Muscle of leg (tissue), 11 donors: ENCODE results near the gene EGFR. TPM values are rescaled to one million over a fixed set of nuclear protein-coding genes. Genes with fewer than 3 reads are reported as not detected.
A peak's percentile ranks its signal among the peaks of the same experiment; 100 is the strongest.

Source experiments
- DNase-seq: peaks from one replicate; pipeline ENCODE4 v3.0.0; 2013
- H3K27ac ChIP-seq: one replicate; pipeline ENCODE4 v1.5.1; 2013; ENCODE audit warnings: mild to moderate bottlenecking, low read length, control low read depth
- H3K27me3 ChIP-seq: one replicate; pipeline ENCODE4 v1.6.1; 2013; ENCODE audit warnings: low read length; ENCODE audit not compliant: control insufficient read depth, insufficient read depth
- H3K36me3 ChIP-seq: one replicate; pipeline ENCODE4 v1.6.1; 2013; ENCODE audit warnings: low read length; ENCODE audit not compliant: control insufficient read depth, insufficient read depth
- H3K4me1 ChIP-seq: one replicate; pipeline ENCODE4 v1.6.1; 2013; ENCODE audit warnings: low read length; ENCODE audit not compliant: control insufficient read depth, insufficient read depth
- H3K4me3 ChIP-seq: one replicate; pipeline ENCODE4 v1.5.1; 2013; ENCODE audit warnings: low read length, control low read depth
- H3K9me3 ChIP-seq: replicated peaks from 2 replicates; pipeline ENCODE4 v1.6.1; 2013; ENCODE audit warnings: low read depth, low read length; ENCODE audit not compliant: control insufficient read depth
- WGBS: methylation state at CpG from one replicate; pipeline ENCODE4 v1.1.5; 2013; ENCODE audit warnings: missing lambda C conversion rate; ENCODE audit not compliant: insufficient coverage; 5-methylcytosine and 5-hydroxymethylcytosine counted together
- polyA plus RNA-seq, 8 donors: library from polyadenylated mRNA; unstranded; fragments of 120-200 nt; gene quantifications; one replicate each; pipeline versions ENCODE4 v1.2.1 to v1.2.3, GENCODE V29; 2013; ENCODE audit warnings: inconsistent platforms in 1 of 8, low replicate concordance in 1 of 8; ENCODE audit not compliant: insufficient read length in 8 of 8, insufficient read depth in 1 of 8
- total RNA-seq: library from RNA; stranded (reverse); fragments of 120-200 nt; gene quantifications from one replicate; pipeline ENCODE4 v1.2.4, GENCODE V29; 2013

The EGFR gene
- total and polyA plus RNA-seq, 9 donors = 18.6 to 42.8 (median 25.5) TPM

- Histone ChIP-seq H3K27ac (no peak overlapping the region), H3K36me3 (no peaks in the 10 kb centered on the region), H3K27me3 (peaks cover 2% of the 10 kb centered on the region), H3K9me3 (no peaks in the 10 kb centered on the region), H3K4me3 (no peak overlapping the region), H3K4me1 (peaks cover 2% of the 10 kb centered on the region)
- no peak for DNase-seq
- 58% methylated on average over 5 of the region's 15 CpGs for WGBS
Measured at GRCh38 chr7:55237156-55237893, 218.5 kb downstream of the EGFR start.

- 83% methylated on average over 3 of the region's 3 CpGs for WGBS
- Histone ChIP-seq H3K4me3 (no peak overlapping the region), H3K4me1 (peaks cover 7% of the 10 kb centered on the region), H3K27me3 (peaks cover 2% of the 10 kb centered on the region), H3K9me3 (no peaks in the 10 kb centered on the region), H3K27ac (no peak overlapping the region), H3K36me3 (no peaks in the 10 kb centered on the region)
- no peak for DNase-seq
Measured at GRCh38 chr7:55239406-55239805, 220.6 kb downstream of the EGFR start.

- no peak overlapping the region for H3K27ac ChIP-seq
- no peak overlapping the region for H3K4me3 ChIP-seq
- DNase-seq = no peak
- H3K9me3 ChIP-seq = no peaks in the 10 kb centered on the region
- WGBS = 81% methylated on average over 11 of the region's 16 CpGs
- peaks cover 2% of the 10 kb centered on the region for H3K27me3 ChIP-seq
- H3K36me3 ChIP-seq = no peaks in the 10 kb centered on the region
- peaks cover 18% of the 10 kb centered on the region for H3K4me1 ChIP-seq
Measured at GRCh38 chr7:55240418-55241142, 221.8 kb downstream of the EGFR start.

- no peak for DNase-seq
- no CpG with 5 or more reads among the region's 6 CpGs for WGBS
- H3K27me3 ChIP-seq = peaks cover 2% of the 10 kb centered on the region
- no peak overlapping the region for H3K4me3 ChIP-seq
- H3K27ac ChIP-seq = no peak overlapping the region
- no peaks in the 10 kb centered on the region for H3K9me3 ChIP-seq
- H3K36me3 ChIP-seq = no peaks in the 10 kb centered on the region
- H3K4me1 ChIP-seq = peaks cover 24% of the 10 kb centered on the region
Measured at GRCh38 chr7:55241958-55242357, 223.1 kb downstream of the EGFR start.

GRCh38 chr7:55242613-55243012, 223.8 kb downstream of the EGFR start:
- no peak for DNase-seq
- Histone ChIP-seq H3K27me3 (peaks cover 2% of the 10 kb centered on the region), H3K4me3 (no peak overlapping the region), H3K36me3 (no peaks in the 10 kb centered on the region), H3K9me3 (no peaks in the 10 kb centered on the region), H3K4me1 (peaks cover 22% of the 10 kb centered on the region), H3K27ac (no peak overlapping the region)
- no CpG with 5 or more reads among the region's 2 CpGs for WGBS

GRCh38 chr7:55244006-55244745, 225.4 kb downstream of the EGFR start:
- Histone ChIP-seq H3K9me3 (no peaks in the 10 kb centered on the region), H3K27me3 (peaks cover 2% of the 10 kb centered on the region), H3K27ac (peak overlapping the region; percentile 35), H3K4me1 (peaks cover 22% of the 10 kb centered on the region), H3K36me3 (no peaks in the 10 kb centered on the region), H3K4me3 (no peak overlapping the region)
- DNase-seq = peak; percentile 57
- 78% methylated on average over 9 of the region's 13 CpGs for WGBS

GRCh38 chr7:55245271-55245723, 226.5 kb downstream of the EGFR start:
- DNase-seq = peak; percentile 55
- Histone ChIP-seq H3K27me3 (no peaks in the 10 kb centered on the region), H3K4me3 (no peak overlapping the region), H3K9me3 (no peaks in the 10 kb centered on the region), H3K4me1 (peaks cover 22% of the 10 kb centered on the region), H3K36me3 (no peaks in the 10 kb centered on the region), H3K27ac (no peak overlapping the region)
- WGBS = 80% methylated on average over 6 of the region's 11 CpGs

GRCh38 chr7:55246171-55246570, 227.4 kb downstream of the EGFR start:
- no peaks in the 10 kb centered on the region for H3K27me3 ChIP-seq
- peaks cover 22% of the 10 kb centered on the region for H3K4me1 ChIP-seq
- no peak overlapping the region for H3K27ac ChIP-seq
- no peaks in the 10 kb centered on the region for H3K9me3 ChIP-seq
- WGBS = 81% methylated on average over 5 of the region's 5 CpGs
- no peak overlapping the region for H3K4me3 ChIP-seq
- peak; percentile 30 for DNase-seq
- H3K36me3 ChIP-seq = no peaks in the 10 kb centered on the region

- Histone ChIP-seq H3K9me3 (no peaks in the 10 kb centered on the region), H3K4me3 (no peak overlapping the region), H3K36me3 (no peaks in the 10 kb centered on the region), H3K4me1 (peaks cover 22% of the 10 kb centered on the region), H3K27ac (no peak overlapping the region), H3K27me3 (peaks cover 5% of the 10 kb centered on the region)
- no peak for DNase-seq
- no CpG with 5 or more reads among the region's 1 CpG for WGBS
Measured at GRCh38 chr7:55247428-55247827, 228.6 kb downstream of the EGFR start.

GRCh38 chr7:55248526-55248925, 229.7 kb downstream of the EGFR start:
- no peaks in the 10 kb centered on the region for H3K9me3 ChIP-seq
- no peaks in the 10 kb centered on the region for H3K36me3 ChIP-seq
- H3K4me3 ChIP-seq = no peak overlapping the region
- H3K27me3 ChIP-seq = peaks cover 15% of the 10 kb centered on the region
- no peak for DNase-seq
- WGBS = 100% methylated on average over 1 of the region's 10 CpGs
- peaks cover 22% of the 10 kb centered on the region for H3K4me1 ChIP-seq
- H3K27ac ChIP-seq = no peak overlapping the region
